ENCODE data around the gene CLTA.

The CLTA gene, protein sequence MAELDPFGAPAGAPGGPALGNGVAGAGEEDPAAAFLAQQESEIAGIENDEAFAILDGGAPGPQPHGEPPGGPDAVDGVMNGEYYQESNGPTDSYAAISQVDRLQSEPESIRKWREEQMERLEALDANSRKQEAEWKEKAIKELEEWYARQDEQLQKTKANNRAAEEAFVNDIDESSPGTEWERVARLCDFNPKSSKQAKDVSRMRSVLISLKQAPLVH

DNA sequence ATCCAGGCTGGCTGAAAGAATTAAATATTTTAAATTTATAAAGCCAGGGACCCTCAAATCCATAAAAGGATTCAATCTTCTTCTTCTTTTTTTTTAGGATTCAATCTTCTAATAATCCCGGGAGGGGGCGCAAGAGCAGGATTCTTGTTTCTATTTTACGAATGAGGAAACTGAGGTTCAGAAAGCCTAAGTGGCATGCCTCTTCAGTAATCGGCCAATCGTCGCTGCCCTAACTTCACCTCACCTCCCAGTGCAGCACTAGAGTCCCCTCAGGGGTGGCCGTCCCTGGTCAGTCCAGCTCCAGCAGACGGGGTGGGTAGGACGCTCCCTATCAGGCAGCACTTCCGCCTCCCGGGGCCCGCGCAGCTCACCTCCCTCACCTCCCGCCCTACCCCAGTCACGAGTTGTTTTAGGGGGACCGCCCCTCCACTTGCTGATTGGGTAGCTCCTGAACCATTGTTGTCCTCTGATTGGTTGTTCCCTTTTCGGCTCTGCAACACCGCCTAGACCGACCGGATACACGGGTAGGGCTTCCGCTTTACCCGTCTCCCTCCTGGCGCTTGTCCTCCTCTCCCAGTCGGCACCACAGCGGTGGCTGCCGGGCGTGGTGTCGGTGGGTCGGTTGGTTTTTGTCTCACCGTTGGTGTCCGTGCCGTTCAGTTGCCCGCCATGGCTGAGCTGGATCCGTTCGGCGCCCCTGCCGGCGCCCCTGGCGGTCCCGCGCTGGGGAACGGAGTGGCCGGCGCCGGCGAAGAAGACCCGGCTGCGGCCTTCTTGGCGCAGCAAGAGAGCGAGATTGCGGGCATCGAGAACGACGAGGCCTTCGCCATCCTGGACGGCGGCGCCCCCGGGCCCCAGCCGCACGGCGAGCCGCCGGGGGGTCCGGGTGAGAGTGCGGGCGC is at the start of gene CLTA:
Gene CLTA, plus strand, starts transcription at position 534 of the 902 bp plus-strand sequence. Its CDS starts 136 bp downstream, at position 670.
- DNase-seq = peak; percentile 89

DNA sequence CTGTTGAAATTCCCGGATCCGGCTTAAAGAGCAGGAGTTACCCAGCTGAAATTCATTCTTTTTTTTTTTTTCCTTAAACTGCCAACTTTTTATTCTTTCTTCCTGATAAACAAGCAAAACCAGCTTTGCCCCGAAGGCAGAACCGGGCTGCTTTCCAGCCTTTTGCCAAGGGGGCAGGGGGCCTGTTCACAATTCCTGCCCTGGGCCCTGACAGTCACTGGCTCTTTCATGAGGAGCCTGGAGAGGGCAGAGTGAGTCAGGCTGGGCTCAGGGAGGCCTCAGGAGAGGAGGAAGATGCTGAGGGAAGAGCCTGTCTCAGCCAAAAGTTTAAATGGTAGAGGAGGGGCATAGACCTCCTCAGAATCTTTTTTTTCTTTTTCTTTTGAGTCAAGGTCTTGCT is 49.4 kb upstream of the CLTA start:
- no peak for DNase-seq

DNA sequence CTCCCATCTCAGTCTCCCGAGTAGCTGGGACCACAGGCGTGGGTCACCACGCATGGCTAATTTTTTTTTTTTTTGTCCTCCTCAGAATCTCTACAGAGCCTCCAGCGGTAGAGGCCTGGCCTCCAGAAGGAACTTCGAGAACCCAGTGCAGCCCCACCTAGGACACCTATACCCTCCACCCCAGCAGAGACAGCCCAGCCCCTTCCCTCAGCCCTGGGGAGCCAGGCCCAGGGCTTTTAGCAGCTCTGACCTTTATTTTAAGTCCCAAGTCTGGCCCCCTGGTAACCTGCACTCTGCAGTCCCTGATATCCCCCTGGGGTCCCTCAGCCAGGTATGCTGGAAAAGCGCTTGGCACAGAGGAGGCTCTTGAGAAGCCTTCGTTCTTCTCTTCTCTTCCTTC is 49.0 kb upstream of the CLTA start:
- DNase-seq = no peak

DNA sequence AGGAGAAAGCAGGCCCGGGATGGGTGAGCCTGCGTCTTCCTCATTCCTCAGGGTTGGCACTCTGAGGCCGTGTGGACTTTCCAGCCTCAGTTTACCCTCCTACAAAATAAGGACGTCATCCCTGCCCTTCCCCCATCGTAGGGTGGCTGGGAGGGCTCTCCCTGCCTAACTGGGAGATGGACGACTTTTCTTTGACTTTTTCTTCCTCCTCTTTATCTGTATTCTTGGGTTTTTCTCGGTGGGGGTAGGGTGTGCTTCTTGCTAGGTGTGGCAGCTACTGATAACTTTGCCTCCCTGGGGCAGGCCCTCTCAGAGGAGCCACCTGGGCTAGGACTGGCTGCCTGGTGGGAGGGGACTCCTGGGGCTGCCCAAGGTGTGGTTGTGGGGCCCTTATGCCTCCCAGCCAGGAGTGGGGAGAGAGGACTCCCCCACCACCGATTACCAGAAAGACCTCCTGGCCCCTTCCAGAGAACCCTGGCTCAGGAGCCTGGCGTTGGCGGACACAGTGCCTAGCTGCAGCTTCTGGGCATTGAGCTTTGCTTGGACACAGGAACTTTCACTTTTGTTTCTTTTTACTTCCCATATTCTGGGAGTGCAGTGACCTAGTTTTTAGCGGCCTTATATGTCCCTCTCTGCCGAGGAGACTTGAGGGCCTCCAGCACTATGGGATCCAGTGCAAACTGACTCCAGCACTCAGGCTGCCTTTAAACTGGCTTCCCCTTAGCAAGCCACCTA is 48.0 kb upstream of the CLTA start:
- no peak for DNase-seq

DNA sequence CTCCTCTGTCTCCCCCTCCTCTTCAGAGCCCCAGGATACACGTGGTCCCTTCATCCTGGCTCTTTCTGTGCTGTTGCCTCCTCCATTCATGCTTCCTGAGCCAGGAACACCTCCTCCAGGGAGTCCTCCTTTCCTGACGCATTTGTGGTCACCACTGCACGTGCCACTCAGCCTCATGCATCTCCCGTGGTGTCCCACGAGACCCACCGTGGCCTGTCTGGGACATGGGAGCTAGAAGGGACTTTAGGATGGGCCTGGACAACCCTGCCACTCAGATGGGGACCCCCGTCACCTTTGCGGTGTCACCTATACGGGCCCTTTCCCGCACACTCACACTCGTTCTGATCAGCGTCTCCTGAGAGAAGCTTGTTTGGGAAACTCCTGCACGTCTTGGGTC is 47.5 kb upstream of the CLTA start:
- DNase-seq = no peak

DNA sequence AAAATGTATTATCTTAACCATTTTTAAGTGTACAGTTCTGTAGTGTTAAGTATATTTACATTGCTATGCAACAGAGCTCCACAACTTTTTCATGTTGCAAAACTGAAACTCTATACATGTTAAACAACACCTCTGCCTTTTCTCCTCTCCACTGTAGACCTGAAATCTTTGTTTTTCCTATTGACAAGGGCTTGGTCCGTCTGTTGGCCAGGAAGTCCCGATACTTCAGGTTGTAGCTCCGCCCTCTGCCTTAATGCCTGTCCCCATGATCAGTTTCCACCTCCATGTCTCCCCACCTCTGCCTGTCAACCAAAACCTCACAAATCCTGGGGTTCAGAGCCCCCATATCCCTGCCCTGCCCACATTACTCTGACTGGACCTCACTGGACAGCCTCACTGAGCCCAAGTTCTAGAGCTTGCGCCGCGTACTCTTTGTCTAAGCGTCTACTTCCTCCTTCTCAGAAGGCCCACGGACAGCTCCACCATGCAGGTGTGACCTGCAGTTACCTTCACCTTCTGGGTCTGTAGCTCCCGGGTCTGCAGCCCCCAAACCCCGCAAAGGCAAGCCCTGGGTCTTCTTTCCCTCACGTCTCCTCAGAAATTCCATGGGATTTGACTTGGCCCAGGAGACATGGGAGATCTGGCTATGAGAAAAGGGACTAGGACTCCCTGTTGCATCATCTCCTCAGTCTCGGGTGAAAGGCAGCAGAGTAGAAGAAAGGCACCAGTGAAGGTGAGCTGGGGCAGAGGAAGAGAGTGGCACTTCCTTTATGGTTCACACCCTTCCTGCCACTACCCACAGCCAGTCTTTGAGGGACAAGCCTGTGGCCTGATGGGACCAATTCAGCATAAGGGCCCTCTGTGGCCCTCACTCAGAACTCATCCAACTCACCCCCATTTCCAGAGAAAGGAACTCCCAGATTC is 46.1 kb upstream of the CLTA start:
- DNase-seq = no peak

DNA sequence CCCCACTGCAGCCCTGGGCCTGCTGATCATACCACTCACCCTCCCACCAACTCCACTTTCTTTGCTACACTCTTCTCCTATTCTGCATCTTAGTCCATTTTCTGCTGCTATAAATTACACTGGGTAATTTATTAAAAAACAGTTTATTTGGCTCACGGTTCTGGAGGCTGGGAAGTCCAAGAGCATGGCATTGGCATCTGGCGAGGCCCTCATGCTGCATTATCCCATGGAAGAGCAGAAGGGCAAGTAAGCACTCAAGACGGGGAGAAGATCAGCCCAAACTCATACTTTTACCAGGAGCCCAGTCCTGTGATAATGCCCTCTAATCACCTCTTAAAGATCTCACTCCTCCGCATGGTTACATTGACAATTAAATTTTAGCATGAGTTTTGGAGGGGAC is 44.8 kb upstream of the CLTA start:
- no peak for DNase-seq

DNA sequence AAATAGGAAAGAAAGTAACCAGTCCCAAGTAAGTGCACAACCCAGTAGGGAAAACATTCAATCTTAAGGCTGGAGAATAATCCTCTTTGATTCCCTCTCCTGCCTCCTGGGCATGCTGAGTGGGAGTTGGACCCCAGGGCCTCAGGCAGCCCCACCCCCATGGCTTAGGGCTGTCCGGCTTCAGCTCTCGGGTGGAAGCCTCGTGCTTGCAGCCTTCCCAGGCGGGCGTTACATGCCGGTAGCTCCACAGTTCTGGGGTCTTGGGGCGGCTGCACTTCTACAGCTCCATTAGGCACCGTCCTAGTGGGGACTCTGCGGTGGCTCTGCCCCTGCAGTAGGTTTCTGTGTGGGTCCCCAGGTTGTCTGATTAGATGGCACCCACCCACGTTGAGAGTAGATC is 44.1 kb upstream of the CLTA start:
- no peak for DNase-seq

DNA sequence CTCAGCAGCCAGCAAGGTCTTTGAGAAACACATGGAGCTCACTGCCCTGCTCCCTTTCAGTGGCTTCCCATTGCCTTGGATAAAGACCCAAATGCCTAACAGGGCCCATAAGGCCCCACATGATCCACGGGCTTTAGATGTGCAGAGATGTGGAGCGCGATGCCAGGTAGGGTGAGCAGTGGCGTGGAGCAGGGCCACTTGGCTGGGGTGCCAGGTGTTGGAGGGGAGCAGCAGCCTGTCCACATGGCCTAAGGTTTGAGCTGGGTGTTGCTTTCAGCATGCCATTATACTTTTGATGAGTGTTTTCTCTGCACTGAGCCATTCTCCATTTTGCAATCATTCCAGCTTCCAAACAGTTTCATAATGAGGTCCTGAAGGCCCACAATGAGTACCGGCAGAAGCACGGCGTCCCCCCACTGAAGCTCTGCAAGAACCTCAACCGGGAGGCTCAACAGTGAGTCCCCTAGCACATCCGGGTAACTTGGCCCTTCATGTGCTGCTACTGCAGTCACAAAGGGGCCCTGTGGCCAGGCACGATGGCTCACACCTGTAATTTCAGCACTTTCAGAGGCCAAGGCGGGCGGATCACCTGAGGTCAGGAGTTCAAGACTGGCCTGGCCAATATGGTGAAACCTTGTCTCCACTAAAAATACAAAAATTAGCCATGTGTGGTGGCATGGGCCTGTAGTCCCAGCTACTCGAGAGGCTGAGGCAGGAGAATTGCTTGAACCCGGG is 43.1 kb upstream of the CLTA start:
- no peak for DNase-seq

DNA sequence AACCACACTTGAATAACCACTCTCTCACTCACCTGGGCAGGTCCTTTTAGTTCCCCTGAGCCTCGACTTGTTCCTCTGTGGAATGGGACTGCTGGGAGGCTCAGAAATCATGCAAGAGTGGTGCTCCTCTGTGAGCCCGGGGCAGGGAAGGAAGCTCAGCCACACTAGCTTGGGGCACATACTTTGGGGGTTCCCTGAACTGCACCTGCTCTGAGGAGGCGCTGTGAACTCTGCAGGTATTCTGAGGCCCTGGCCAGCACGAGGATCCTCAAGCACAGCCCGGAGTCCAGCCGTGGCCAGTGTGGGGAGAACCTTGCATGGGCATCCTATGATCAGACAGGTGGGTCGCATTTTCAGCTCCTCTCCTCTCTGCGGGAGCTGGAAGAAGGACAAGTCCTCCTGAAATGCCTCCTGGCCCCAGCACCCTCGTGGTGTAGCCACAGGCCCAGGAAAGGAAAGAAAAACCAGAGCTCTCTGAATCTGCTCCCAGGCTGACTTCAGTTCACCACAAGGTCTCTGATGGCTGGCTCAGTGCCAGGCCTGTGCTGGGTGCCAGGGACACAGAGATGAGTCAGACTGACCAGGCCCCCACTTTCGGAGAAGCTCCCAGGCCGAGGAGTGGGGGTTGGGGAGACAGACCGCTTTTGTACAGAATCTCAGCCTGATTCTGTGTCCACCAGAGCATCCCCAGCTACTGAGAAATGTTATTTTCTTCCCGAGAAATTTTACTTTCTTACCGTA is 42.2 kb upstream of the CLTA start:
- peak; percentile 76 for DNase-seq

DNA sequence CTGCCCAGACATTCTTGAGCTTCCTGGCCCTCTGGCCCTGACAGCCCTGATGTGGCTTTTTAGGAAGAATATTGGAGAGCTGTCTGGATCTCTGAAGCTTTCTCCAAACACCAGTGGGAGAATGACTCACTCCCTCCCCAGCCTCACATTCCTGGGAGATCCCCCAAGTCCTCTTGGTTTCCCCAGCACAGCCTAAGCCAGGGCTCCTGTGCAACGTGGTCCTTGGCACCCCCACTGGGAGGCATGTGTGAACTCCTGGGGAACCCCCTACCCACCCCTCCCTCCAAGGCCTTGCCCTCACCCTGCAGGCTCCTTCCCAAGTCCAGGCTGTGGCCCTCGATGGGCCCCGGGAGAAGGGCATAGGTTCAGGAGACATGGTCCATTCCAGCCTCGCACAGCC is 41.5 kb upstream of the CLTA start:
- DNase-seq = no peak

DNA sequence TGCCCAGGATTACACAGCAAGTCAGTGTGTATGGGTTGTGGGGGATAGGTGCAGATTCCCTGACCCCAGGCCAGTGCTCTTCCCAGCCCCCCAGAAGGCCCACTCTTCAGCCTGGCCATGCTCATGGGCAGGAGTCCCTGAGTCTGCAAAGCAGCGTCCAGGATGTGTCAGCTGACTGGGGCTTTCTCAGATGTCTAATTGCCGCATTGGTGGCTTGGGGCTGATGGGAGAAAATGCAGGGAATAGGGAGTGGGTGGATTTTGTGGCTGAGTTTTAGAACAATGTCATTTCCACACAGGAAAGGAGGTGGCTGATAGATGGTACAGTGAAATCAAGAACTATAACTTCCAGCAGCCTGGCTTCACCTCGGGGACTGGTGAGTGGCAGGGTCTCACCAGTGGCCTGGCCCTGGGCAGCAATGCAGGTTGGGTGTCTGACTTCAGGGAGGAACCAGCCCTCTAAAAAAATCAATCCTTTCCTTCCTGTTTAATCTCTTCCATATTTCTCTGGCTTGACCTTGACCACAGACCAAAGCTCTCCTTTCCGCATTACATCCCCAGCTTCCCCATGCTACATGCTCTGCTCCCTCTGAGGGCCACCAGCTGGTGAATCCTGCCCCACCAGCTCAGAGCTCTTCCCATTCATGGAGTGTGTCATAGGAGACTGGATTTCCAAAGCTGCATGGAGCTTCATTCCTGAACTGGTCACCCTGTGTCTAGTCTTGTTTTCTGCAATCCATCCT is 40.0 kb upstream of the CLTA start:
- no peak for DNase-seq

DNA sequence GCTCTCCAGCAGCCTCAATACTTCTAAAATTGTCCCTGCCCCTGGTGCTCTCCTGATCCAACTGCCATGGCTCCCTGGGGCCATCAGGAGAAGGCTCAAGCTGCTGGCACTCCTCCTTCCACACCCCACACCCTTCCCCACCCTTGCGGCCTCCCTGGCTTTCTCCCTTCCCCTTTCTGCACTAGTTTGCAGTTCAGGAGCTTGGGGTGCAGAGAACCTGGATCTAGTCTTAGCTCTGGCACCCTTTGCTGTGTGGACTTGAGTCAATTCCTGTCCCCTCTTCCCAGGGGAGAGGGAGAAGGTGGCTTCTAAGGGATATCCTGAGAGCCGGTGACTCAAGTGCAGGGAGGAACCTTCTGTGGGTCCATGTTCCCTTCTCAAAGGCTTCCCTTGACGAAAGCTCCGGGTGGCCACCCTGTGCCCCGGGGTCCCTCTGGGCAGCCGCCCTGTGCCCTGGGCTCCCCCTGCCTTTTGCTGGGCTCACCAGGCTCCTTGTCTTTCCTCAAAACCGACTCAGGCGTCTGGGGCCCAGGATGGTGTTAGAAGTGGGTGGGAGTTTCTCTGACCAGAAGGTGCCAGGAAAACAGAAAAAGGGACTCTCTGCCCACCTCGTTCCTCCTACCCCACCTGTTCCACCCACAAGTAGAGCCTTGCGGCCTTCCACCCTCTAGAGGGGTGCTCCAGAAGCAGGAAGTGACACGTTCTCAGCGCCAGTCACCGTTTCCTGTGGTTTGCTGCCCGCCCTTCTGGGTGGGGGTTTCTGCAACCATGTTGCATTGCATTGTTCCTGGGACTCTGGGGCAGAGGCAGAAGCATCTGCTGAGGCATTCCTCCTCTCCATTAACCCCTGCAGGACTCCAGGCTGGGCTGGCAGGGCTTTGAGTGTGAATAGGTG is 39.2 kb upstream of the CLTA start:
- DNase-seq = peak; percentile 88

DNA sequence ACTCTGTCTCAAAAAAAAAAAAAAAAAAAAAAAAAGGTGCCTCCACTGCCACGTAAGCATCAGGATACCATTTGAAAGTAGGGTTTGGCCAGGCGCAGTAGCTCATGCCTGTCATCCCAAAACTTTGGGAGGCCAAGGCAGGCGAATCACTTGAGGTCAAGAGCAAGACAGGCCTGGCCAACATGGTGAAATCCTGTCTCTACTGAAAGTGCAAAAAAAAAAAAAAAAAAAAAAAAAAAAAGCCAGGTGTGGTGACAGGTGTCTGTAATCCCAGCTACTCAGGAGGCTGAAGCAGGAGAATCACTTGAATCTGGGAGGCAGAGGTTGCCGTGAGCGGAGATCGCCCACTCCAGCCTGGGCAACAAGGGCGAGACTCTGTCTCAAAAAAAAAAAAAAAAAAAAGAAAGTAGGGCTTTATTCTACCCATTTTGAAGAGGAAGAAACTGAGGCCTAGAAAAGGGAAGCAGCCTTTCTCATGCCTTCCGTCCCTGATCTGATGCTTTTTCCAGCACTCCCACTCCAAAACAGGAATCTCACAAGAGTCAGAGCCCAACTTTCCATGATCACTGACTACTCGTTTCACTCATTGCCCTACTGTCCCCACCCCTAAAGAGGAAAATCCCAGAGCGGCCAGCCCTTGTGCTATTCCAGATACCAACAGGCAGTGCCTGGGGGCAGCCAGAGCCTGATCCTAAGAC is 37.8 kb upstream of the CLTA start:
- no peak for DNase-seq

DNA sequence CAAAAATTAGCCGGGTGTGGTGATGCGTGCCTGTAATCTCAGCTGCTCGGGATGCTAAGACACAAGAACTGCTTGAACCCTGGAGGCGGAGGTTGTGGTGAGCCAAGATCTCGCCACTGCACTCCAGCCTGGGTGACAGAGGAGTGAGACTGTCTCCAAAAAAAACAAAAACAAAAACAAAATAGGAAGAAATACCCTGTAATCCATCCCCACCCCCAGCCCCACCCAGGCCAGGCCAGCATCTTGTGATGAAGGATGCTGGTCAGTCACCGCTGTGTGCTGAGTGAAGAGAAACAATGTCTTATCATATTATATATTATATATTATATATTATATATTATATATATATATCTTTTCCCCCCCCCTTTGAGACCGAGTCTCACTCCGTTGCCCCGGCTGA is 37.0 kb upstream of the CLTA start:
- no peak for DNase-seq

DNA sequence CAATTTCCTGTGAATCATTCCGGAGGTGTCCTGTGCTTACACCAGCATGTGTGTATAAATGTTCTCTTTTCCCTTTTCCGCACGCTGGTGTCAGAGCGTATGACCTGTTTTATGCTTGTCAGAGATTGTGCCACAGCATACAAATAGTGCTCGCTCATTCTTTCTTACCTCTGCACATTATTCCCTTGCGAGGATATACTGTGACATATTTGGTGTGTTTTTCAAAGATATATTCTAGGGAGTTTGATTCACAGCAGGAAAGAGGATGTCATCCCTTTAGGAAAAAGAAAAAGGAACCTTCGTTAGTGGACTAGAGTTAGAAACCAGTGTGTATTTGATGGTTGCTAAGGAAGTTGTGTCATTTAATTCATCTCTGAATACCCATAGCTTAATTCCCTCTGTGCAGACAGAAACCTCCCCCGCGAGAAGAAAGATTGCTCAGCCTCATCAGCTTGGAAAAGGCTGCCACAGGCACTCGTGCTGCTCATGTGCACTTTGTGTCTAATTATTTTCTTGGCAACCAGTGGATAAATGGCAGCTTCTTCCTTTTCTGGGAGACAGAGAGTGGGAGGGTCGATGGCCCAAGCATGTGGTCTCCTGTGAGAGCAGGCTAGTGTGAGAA is 36.3 kb upstream of the CLTA start:
- no peak for DNase-seq

DNA sequence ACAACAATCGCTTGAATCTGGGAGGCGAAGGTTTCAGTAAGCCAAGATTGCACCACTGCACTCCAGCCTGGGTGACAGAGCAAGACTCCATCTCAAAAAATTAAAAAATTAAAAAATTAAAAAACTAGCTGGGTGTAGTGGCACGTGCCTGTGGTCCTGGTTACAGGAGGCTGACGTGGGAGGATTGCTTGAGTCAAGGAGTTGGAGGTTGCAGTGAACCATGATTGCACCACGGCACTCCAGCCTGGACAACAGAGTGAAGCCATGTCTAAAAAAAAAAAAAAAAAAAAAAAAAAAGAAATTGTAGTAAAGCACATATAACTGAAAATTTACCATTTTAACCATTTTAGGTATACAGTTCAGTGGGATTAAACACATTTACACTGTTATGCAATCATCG is 34.6 kb upstream of the CLTA start:
- DNase-seq = no peak

DNA sequence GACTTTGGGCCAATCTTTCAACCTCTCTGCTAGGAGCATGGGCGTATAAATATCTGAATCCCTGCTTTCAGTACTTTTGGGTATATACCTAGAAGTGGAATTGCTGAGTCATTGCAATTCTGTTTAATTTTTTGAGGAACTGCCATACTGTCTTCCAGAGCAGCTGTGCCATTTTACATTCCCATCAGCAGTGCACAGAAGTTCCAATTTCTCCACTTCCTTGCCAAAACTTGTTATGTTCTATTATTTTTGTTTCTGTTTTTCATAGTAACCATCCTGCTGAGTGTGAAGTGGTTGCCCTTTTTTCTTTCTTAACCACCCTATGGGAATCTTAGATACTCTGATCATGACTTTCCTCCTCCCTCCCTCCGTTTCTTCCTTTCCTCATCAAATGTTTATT is 32.6 kb upstream of the CLTA start:
- no peak for DNase-seq

All from activated CD8-positive, alpha-beta memory T cell treated with anti-CD3 and anti-CD28 coated beads, Interleukin-2, amount 50 U/mL, for 4 hours (primary cell).